CD4-positive, alpha-beta T cell treated with Interleukin-15 for 4 hours (primary cell): ENCODE measurements around the gene FAM227B.
"Not testable (repeated sequence)": the region's sequence is repeated elsewhere in the genome, so short reads cannot be mapped to it uniquely, and the experiment has no call there.

Experiments
- DNase-seq: peaks from one replicate; pipeline ENCODE4 v3.0.0-alpha.2; 2020; ENCODE audit warnings: low spot score

Gene FAM227B

GRCh38 chr15:49610157-49610918 is 10.3 kb downstream of the FAM227B start:
- DNase-seq, result no peak

GRCh38 chr15:49606594-49606993 is 14.0 kb downstream of the FAM227B start:
- DNase-seq, result no peak

GRCh38 chr15:49605588-49605987 is 15.0 kb downstream of the FAM227B start:
- no peak for DNase-seq

- DNase-seq, result no peak
These were observed 15.8 kb downstream of the FAM227B start for GRCh38 chr15:49604625-49605409.

GRCh38 chr15:49592829-49593316 is 27.7 kb downstream of the FAM227B start:
- DNase-seq, result not testable (repeated sequence)

GRCh38 chr15:49589030-49589429 is 31.6 kb downstream of the FAM227B start:
- DNase-seq, result no peak

- DNase-seq, result no peak
These were observed 47.2 kb downstream of the FAM227B start for GRCh38 chr15:49573421-49573820.

- DNase-seq, result no peak
These were observed 49.9 kb downstream of the FAM227B start for GRCh38 chr15:49570672-49571071.

- DNase-seq, result no peak
These were observed 50.4 kb downstream of the FAM227B start for GRCh38 chr15:49570174-49570573.

- DNase-seq, result no peak
These were observed 60.6 kb downstream of the FAM227B start for GRCh38 chr15:49560045-49560444.

- no peak for DNase-seq
These were observed 61.7 kb downstream of the FAM227B start for GRCh38 chr15:49558929-49559328.

GRCh38 chr15:49556437-49556836 is 64.2 kb downstream of the FAM227B start:
- no peak for DNase-seq

- DNase-seq, result not testable (repeated sequence)
These were observed 70.3 kb downstream of the FAM227B start for GRCh38 chr15:49550342-49550741.

- DNase-seq, result no peak
These were observed 82.1 kb downstream of the FAM227B start for GRCh38 chr15:49538520-49538919.

GRCh38 chr15:49530092-49530491 is 90.5 kb downstream of the FAM227B start:
- DNase-seq, result no peak

- no peak for DNase-seq
These were observed 92.3 kb downstream of the FAM227B start for GRCh38 chr15:49528289-49528688.

- DNase-seq, result no peak
These were observed 98.8 kb downstream of the FAM227B start for GRCh38 chr15:49521802-49522201.

GRCh38 chr15:49512739-49513138 is 107.9 kb downstream of the FAM227B start:
- DNase-seq, result not testable (repeated sequence)

- no peak for DNase-seq
These were observed 113.4 kb downstream of the FAM227B start for GRCh38 chr15:49507261-49507660.

- no peak for DNase-seq
These were observed 114.3 kb downstream of the FAM227B start for GRCh38 chr15:49506341-49506740.

- no peak for DNase-seq
These were observed 119.0 kb downstream of the FAM227B start for GRCh38 chr15:49501586-49501985.

GRCh38 chr15:49495993-49496753 is 124.4 kb downstream of the FAM227B start:
- DNase-seq, result no peak
